HL-60 (cell line): ENCODE measurements around the gene ENTPD1.
"Not testable (repeated sequence)": the region's sequence is repeated elsewhere in the genome, so short reads cannot be mapped to it uniquely, and the experiment has no call there.

Source experiments
- DNase-seq, 2 experiments: peaks; one replicate each; pipeline ENCODE4 v3.0.0-alpha.2; 2010 to 2020; ENCODE audit warnings: low read depth in 1 of 2, low spot score in 1 of 2
- H3K27ac ChIP-seq: fragments of 250-450 bp; sonication (Bioruptor Pico); replicated peaks from 2 replicates; pipeline ENCODE4 v1.5.1; 2020; ENCODE audit warnings: mild to moderate bottlenecking, moderate library complexity
- H3K27me3 ChIP-seq: fragments of 250-450 bp; sonication (Bioruptor Pico); 2 replicates; pipeline ENCODE4 v1.5.1; 2021; ENCODE audit warnings: mild to moderate bottlenecking, moderate library complexity; ENCODE audit not compliant: insufficient read depth, poor library complexity, severe bottlenecking
- H3K4me3 ChIP-seq: replicated peaks from 2 replicates; pipeline ENCODE4 v1.5.1; 2011; ENCODE audit warnings: mild to moderate bottlenecking, control low read depth, low read length; ENCODE audit not compliant: insufficient read depth
- GABPA ChIP-seq: IDR thresholded peaks from 2 replicates; pipeline ENCODE4 v1.6.1; 2012; ENCODE audit warnings: low read depth
- POLR2AphosphoS5 ChIP-seq: IDR thresholded peaks from 2 replicates; pipeline ENCODE4 v1.6.1; 2012; ENCODE audit warnings: low read depth
- SPI1 ChIP-seq: IDR thresholded peaks from 2 replicates; pipeline ENCODE4 v1.6.1; 2012; ENCODE audit warnings: low read depth, mild to moderate bottlenecking, borderline replicate concordance
- TF ChIP-seq, protein P1 (sequence below): IDR thresholded peaks from one replicate; pipeline ENCODE4 v1.5.1; 2011; ENCODE audit warnings: low read length, control low read depth, inconsistent platforms; ENCODE audit not compliant: insufficient read depth
- TF ChIP-seq, protein P2 (sequence below): IDR thresholded peaks from 2 replicates; pipeline ENCODE4 v1.6.1; 2012; ENCODE audit warnings: low read depth; ENCODE audit not compliant: insufficient replicate concordance

The ENTPD1 gene

DNA sequence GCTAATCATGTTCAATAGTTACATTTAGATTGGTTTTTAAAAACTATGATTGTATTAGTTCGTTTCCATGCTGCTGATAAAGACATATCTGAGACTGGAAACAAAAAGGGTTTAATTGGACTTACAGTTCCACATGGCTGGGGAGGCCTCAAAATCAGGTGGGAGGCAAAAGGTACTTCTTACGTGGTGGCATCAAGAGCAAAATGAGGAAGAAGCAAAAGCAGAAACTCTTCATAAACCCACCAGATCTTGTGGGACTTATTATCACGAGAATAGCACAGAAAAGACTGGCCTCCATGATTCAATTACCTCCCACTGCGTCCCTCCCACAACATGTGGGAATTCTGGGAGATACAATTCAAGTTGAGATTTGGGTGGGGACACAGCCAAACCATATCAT lies 117.7 kb downstream of the ENTPD1 start:
- no peak for TF ChIP-seq GABPA
- TF ChIP-seq, protein P1, sequence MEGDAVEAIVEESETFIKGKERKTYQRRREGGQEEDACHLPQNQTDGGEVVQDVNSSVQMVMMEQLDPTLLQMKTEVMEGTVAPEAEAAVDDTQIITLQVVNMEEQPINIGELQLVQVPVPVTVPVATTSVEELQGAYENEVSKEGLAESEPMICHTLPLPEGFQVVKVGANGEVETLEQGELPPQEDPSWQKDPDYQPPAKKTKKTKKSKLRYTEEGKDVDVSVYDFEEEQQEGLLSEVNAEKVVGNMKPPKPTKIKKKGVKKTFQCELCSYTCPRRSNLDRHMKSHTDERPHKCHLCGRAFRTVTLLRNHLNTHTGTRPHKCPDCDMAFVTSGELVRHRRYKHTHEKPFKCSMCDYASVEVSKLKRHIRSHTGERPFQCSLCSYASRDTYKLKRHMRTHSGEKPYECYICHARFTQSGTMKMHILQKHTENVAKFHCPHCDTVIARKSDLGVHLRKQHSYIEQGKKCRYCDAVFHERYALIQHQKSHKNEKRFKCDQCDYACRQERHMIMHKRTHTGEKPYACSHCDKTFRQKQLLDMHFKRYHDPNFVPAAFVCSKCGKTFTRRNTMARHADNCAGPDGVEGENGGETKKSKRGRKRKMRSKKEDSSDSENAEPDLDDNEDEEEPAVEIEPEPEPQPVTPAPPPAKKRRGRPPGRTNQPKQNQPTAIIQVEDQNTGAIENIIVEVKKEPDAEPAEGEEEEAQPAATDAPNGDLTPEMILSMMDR, result no peak
- TF ChIP-seq SPI1, result no peak
- TF ChIP-seq, protein P2, sequence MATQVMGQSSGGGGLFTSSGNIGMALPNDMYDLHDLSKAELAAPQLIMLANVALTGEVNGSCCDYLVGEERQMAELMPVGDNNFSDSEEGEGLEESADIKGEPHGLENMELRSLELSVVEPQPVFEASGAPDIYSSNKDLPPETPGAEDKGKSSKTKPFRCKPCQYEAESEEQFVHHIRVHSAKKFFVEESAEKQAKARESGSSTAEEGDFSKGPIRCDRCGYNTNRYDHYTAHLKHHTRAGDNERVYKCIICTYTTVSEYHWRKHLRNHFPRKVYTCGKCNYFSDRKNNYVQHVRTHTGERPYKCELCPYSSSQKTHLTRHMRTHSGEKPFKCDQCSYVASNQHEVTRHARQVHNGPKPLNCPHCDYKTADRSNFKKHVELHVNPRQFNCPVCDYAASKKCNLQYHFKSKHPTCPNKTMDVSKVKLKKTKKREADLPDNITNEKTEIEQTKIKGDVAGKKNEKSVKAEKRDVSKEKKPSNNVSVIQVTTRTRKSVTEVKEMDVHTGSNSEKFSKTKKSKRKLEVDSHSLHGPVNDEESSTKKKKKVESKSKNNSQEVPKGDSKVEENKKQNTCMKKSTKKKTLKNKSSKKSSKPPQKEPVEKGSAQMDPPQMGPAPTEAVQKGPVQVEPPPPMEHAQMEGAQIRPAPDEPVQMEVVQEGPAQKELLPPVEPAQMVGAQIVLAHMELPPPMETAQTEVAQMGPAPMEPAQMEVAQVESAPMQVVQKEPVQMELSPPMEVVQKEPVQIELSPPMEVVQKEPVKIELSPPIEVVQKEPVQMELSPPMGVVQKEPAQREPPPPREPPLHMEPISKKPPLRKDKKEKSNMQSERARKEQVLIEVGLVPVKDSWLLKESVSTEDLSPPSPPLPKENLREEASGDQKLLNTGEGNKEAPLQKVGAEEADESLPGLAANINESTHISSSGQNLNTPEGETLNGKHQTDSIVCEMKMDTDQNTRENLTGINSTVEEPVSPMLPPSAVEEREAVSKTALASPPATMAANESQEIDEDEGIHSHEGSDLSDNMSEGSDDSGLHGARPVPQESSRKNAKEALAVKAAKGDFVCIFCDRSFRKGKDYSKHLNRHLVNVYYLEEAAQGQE, result no peak
- no peak for TF ChIP-seq POLR2AphosphoS5
- no peak for DNase-seq
- H3K4me3 ChIP-seq, result no peak overlapping the region
- H3K27ac ChIP-seq, result no peak overlapping the region
- no peaks in the 10 kb centered on the region for H3K27me3 ChIP-seq

DNA sequence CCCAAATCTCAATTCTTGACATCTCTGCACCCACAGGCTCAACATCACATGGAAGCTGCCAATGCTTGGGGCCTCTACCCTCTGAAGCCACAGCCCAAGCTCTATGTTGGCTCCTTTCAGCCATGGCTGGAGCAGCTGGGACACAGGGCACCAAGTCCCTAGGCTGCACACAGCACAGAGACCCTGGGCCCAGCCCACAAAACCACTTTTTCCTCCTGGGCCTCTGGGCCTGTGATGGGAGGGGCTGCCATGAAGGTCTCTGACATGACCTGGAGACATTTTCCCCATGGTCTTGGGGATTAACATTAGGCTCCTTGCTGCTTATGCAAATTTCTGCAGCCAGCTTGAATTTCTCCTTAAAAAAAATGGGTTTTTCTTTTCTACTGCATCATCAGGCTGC lies 118.8 kb downstream of the ENTPD1 start:
- DNase-seq, result not testable (repeated sequence)

DNA sequence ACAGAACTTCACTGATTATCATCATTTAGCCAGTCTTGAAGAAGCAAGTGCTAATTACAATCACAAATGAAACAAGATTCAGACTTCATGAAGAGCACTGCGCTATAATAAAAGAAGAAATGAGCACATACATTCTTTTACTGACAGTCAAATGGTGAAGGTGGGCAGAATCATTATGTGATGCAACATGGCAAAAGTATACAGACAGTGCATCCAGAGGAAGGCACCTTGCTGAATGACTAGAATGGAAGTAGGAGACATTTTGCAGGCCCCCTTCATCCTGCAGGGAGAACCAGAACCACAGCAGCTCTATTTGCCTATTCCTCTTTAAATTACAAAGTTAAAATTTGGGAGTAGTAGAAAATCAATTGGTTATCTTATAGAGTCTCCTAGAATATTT lies 120.8 kb downstream of the ENTPD1 start:
- no peak for DNase-seq

More for the DNA sequence above, 118.8 kb downstream of the ENTPD1 start:
- not testable (repeated sequence) for H3K27ac ChIP-seq, H3K4me3 ChIP-seq, H3K27me3 ChIP-seq

DNA sequence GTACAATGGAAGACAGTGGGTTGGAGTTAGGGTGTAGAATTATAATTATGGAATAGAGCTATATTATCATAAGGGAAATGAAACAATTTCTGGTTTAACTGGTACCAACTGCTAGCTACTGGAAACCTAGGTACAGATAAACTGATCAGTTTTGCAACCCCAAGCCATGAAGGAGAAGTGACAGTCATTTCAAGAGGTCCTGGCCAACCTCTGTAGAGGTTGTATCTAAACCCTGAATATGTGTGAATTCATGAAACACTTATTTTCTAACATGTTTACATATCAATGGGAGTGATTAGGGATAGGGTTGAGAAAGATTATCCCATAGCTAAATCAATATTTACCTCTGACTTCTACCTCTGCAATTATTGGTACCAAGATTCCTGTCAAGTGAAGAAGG lies 121.9 kb downstream of the ENTPD1 start:
- no peak for DNase-seq
- Histone ChIP-seq H3K27me3 (no peaks in the 10 kb centered on the region), H3K4me3 (no peak overlapping the region), H3K27ac (no peak overlapping the region)
- TF ChIP-seq, protein P1, result no peak
- TF ChIP-seq GABPA (no peak), POLR2AphosphoS5 (no peak), SPI1 (no peak)
- TF ChIP-seq, protein P2, result no peak

More for the DNA sequence above, 120.8 kb downstream of the ENTPD1 start:
- Histone ChIP-seq H3K27me3 (no peaks in the 10 kb centered on the region), H3K27ac (no peak overlapping the region), H3K4me3 (no peak overlapping the region)
- TF ChIP-seq, protein P1, result no peak
- TF ChIP-seq, protein P2, result no peak
- no peak for TF ChIP-seq SPI1
- no peak for TF ChIP-seq POLR2AphosphoS5
- TF ChIP-seq GABPA, result no peak
